Measurements from ENCODE around the gene COL13A1.

- TF ChIP-seq CTCF (IDR thresholded peaks at IDR 0.05; ENCODE audit: low read depth, low read length, missing input control) (no peak), YY1 (IDR thresholded peaks at IDR 0.05) (no peak), HNF4G (IDR thresholded peaks at IDR 0.05) (no peak), SP1 (IDR thresholded peaks at IDR 0.05) (no peak), TAF1 (conservative IDR thresholded peaks at IDR 0.05) (no peak), MAX (IDR thresholded peaks at IDR 0.05) (no peak)
Observed at GRCh38 chr10:69906425-69906824, 104.7 kb downstream of the COL13A1 start.
